GM19467 (cell line): ENCODE measurements around the gene TEX2.
"Not testable (repeated sequence)": the region's sequence is repeated elsewhere in the genome, so short reads cannot be mapped to it uniquely, and the experiment has no call there.

ENCODE experiments used
- ATAC-seq: cut with Tn5 transposase; IDR thresholded peaks from one replicate; pipeline ENCODE4 v1.9.1; 2021; ENCODE audit warnings: mild to moderate bottlenecking, moderate library complexity; ENCODE audit not compliant: unreplicated experiment

The TEX2 gene

GRCh38 chr17:64240741-64241347 lies 22.2 kb downstream of the TEX2 start:
- no peak for ATAC-seq

- no peak for ATAC-seq
Observed at GRCh38 chr17:64240261-64240740, 22.8 kb downstream of the TEX2 start.

GRCh38 chr17:64238449-64238848 lies 24.6 kb downstream of the TEX2 start:
- not testable (repeated sequence) for ATAC-seq

GRCh38 chr17:64236827-64237403 lies 26.1 kb downstream of the TEX2 start:
- ATAC-seq: no peak

- no peak for ATAC-seq
Observed at GRCh38 chr17:64234961-64235360, 28.1 kb downstream of the TEX2 start.

- ATAC-seq: no peak
Observed at GRCh38 chr17:64232466-64233262, 30.4 kb downstream of the TEX2 start.

- ATAC-seq: no peak
Observed at GRCh38 chr17:64231567-64232141, 31.4 kb downstream of the TEX2 start.

- no peak for ATAC-seq
Observed at GRCh38 chr17:64230791-64231408, 32.2 kb downstream of the TEX2 start.

GRCh38 chr17:64229815-64230728 lies 33.0 kb downstream of the TEX2 start:
- no peak for ATAC-seq

GRCh38 chr17:64226132-64226531 lies 36.9 kb downstream of the TEX2 start:
- no peak for ATAC-seq

- no peak for ATAC-seq
Observed at GRCh38 chr17:64225410-64225809, 37.6 kb downstream of the TEX2 start.

GRCh38 chr17:64223931-64224629 lies 39.0 kb downstream of the TEX2 start:
- no peak for ATAC-seq

GRCh38 chr17:64223283-64223682 lies 39.8 kb downstream of the TEX2 start:
- ATAC-seq: no peak

- ATAC-seq: no peak
Observed at GRCh38 chr17:64221679-64222078, 41.4 kb downstream of the TEX2 start.

GRCh38 chr17:64220604-64221003 lies 42.5 kb downstream of the TEX2 start:
- not testable (repeated sequence) for ATAC-seq

GRCh38 chr17:64219571-64219970 lies 43.5 kb downstream of the TEX2 start:
- no peak for ATAC-seq

GRCh38 chr17:64218066-64218465 lies 45.0 kb downstream of the TEX2 start:
- no peak for ATAC-seq

GRCh38 chr17:64217249-64217691 lies 45.8 kb downstream of the TEX2 start:
- no peak for ATAC-seq
